GM19397 (cell line): ENCODE measurements around the gene SREK1IP1.
A peak's percentile ranks its signal among the peaks of the same experiment; 100 is the strongest.
"Not testable (repeated sequence)": the region's sequence is repeated elsewhere in the genome, so short reads cannot be mapped to it uniquely, and the experiment has no call there.

ENCODE experiments used
- ATAC-seq: cut with Tn5 transposase; IDR thresholded peaks from one replicate; pipeline ENCODE4 v1.9.1; 2021; ENCODE audit warnings: mild to moderate bottlenecking, moderate library complexity; ENCODE audit not compliant: unreplicated experiment

SREK1IP1 gene

GRCh38 chr5:64765804-64766504, 2.5 kb downstream of the SREK1IP1 start:
- ATAC-seq: no peak

GRCh38 chr5:64763948-64764503, 4.5 kb downstream of the SREK1IP1 start:
- no peak for ATAC-seq

GRCh38 chr5:64759960-64760660, 8.4 kb downstream of the SREK1IP1 start:
- no peak for ATAC-seq

GRCh38 chr5:64758901-64759300, 9.6 kb downstream of the SREK1IP1 start:
- ATAC-seq: no peak

GRCh38 chr5:64754066-64754465, 14.4 kb downstream of the SREK1IP1 start:
- ATAC-seq: no peak

GRCh38 chr5:64749385-64749784, 19.1 kb downstream of the SREK1IP1 start:
- ATAC-seq: no peak

GRCh38 chr5:64746446-64746845, 22.0 kb downstream of the SREK1IP1 start:
- no peak for ATAC-seq

- no peak for ATAC-seq
These were observed 23.6 kb downstream of the SREK1IP1 start for GRCh38 chr5:64744914-64745313.

GRCh38 chr5:64742821-64743220, 25.7 kb downstream of the SREK1IP1 start:
- ATAC-seq: no peak

GRCh38 chr5:64742411-64742810, 26.1 kb downstream of the SREK1IP1 start:
- ATAC-seq: no peak

GRCh38 chr5:64727150-64727549, 41.3 kb downstream of the SREK1IP1 start:
- no peak for ATAC-seq

- ATAC-seq: no peak
These were observed 45.9 kb downstream of the SREK1IP1 start for GRCh38 chr5:64722588-64722987.

GRCh38 chr5:64714495-64714894, 54.0 kb downstream of the SREK1IP1 start:
- ATAC-seq: not testable (repeated sequence)

- ATAC-seq: no peak
These were observed 61.3 kb downstream of the SREK1IP1 start for GRCh38 chr5:64707191-64707590.

- not testable (repeated sequence) for ATAC-seq
These were observed 62.4 kb downstream of the SREK1IP1 start for GRCh38 chr5:64706074-64706473.

GRCh38 chr5:64700765-64701164, 67.7 kb downstream of the SREK1IP1 start:
- ATAC-seq: no peak

GRCh38 chr5:64696414-64696813, 72.1 kb downstream of the SREK1IP1 start:
- not testable (repeated sequence) for ATAC-seq

- ATAC-seq: no peak
These were observed 74.9 kb downstream of the SREK1IP1 start for GRCh38 chr5:64693636-64694035.

GRCh38 chr5:64691291-64691690, 77.2 kb downstream of the SREK1IP1 start:
- no peak for ATAC-seq

GRCh38 chr5:64690417-64691151, 77.9 kb downstream of the SREK1IP1 start, which contains the start of gene SHISAL2B:
SHISAL2B (plus strand) TSS chr5:64690503; CDS start chr5:64690624, 121 bp downstream.
- ATAC-seq: peak; percentile 50

- no peak for ATAC-seq
These were observed 78.4 kb downstream of the SREK1IP1 start for GRCh38 chr5:64690104-64690416.
